IMR-90 (cell line): ENCODE measurements around the gene GFRA3. TPM values are rescaled to one million over a fixed set of nuclear protein-coding genes. Genes with fewer than 3 reads are reported as not detected.
"Not testable (repeated sequence)": the region's sequence is repeated elsewhere in the genome, so short reads cannot be mapped to it uniquely, and the experiment has no call there.

Source experiments
- ATAC-seq: fragments of 200-7000 bp; cut with Tn5 transposase; 2 replicates; pipeline ENCODE4 v1.9.1; 2020; ENCODE audit warnings: low read depth, mild to moderate bottlenecking, moderate library complexity
- BruUV-seq: library from RNA; stranded (reverse); fragments of 400-500 nt; replicated peaks from 2 replicates; lab custom pipeline; 2021; lab: Mats Ljungman, UMichigan
- CTCF ChIA-PET: fragments of 300-600 bp; formaldehyde crosslinking; extraction: SDS; loops from one replicate; lab custom pipeline; 2021; ENCODE audit warnings: antibody characterized with exemption; lab: Yijun Ruan, JAX
- POLR2A ChIA-PET: fragments of 300-600 bp; sonication (Branson Sonifier 250); formaldehyde crosslinking; loops from one replicate; lab custom pipeline; 2022; ENCODE audit warnings: antibody characterized with exemption; ENCODE audit not compliant: unreplicated experiment; lab: Charles Lee
- DNase-seq: peaks from one replicate; pipeline ENCODE4 v3.0.0; 2013
- H2AFZ ChIP-seq: replicated peaks from 2 replicates; pipeline ENCODE3; 2013; ENCODE audit warnings: low read length, mild to moderate bottlenecking; ENCODE audit not compliant: poor library complexity
- H2AK5ac ChIP-seq: 2 replicates; pipeline ENCODE4 v1.6.1; 2013; ENCODE audit warnings: low read depth, low read length, inconsistent platforms
- H2AK9ac ChIP-seq: replicated peaks from 2 replicates; pipeline ENCODE3; 2013; ENCODE audit warnings: mild to moderate bottlenecking, low read depth, low read length, moderate library complexity; ENCODE audit not compliant: poor library complexity
- H2BK120ac ChIP-seq: 2 replicates; pipeline ENCODE4 v1.6.1; 2013; ENCODE audit warnings: low read depth, low read length, inconsistent platforms
- H2BK15ac ChIP-seq: 3 replicates; pipeline ENCODE4 v1.6.1; 2013; ENCODE audit warnings: low read depth, low read length, inconsistent platforms
- H2BK20ac ChIP-seq: 2 replicates; pipeline ENCODE4 v1.6.1; 2013; ENCODE audit warnings: low read depth, mild to moderate bottlenecking, inconsistent platforms, low read length, moderate library complexity
- H2BK5ac ChIP-seq: 2 replicates; pipeline ENCODE4 v1.6.1; 2013; ENCODE audit warnings: mild to moderate bottlenecking, low read depth, low read length, inconsistent platforms; ENCODE audit not compliant: poor library complexity, severe bottlenecking
- H3K14ac ChIP-seq: replicated peaks from 2 replicates; pipeline ENCODE4 v1.6.1; 2013; ENCODE audit warnings: low read depth, low read length, inconsistent platforms
- H3K18ac ChIP-seq: 2 replicates; pipeline ENCODE4 v1.6.1; 2013; ENCODE audit warnings: low read depth, low read length, control low read depth
- H3K23ac ChIP-seq: 2 replicates; pipeline ENCODE4 v1.6.1; 2013; ENCODE audit warnings: low read depth, low read length, inconsistent platforms
- H3K27ac ChIP-seq: 2 replicates; pipeline ENCODE4 v1.5.1; 2013; ENCODE audit warnings: mild to moderate bottlenecking, control low read depth, low read length; ENCODE audit not compliant: insufficient read depth
- H3K27me3 ChIP-seq: 2 replicates; pipeline ENCODE4 v1.6.1; 2013; ENCODE audit warnings: low read length; ENCODE audit not compliant: control insufficient read depth, insufficient read depth
- H3K36me3 ChIP-seq: 2 replicates; pipeline ENCODE4 v1.6.1; 2013; ENCODE audit warnings: low read length, mixed read lengths; ENCODE audit not compliant: control insufficient read depth, insufficient read depth
- H3K4ac ChIP-seq: 2 replicates; pipeline ENCODE4 v1.6.1; 2013; ENCODE audit warnings: low read depth, low read length, inconsistent platforms
- H3K4me1 ChIP-seq: 2 replicates; pipeline ENCODE4 v1.6.1; 2013; ENCODE audit warnings: low read length, mixed read lengths; ENCODE audit not compliant: control insufficient read depth, insufficient read depth
- H3K4me2 ChIP-seq: 2 replicates; pipeline ENCODE4 v1.6.1; 2013; ENCODE audit warnings: low read depth, mild to moderate bottlenecking, control low read depth, low read length, moderate library complexity
- H3K4me3 ChIP-seq: 2 replicates; pipeline ENCODE4 v1.5.1; 2013; ENCODE audit warnings: low read depth, mild to moderate bottlenecking, control low read depth, low read length, moderate library complexity; ENCODE audit not compliant: insufficient read depth
- H3K56ac ChIP-seq: 2 replicates; pipeline ENCODE4 v1.6.1; 2013; ENCODE audit warnings: low read length, inconsistent platforms; ENCODE audit not compliant: insufficient read depth; ENCODE audit errors: extremely low read depth
- H3K79me1 ChIP-seq, 2 experiments: 2 replicates each; pipeline ENCODE4 v1.6.1; 2013; ENCODE audit warnings: low read length in 2 of 2, inconsistent platforms in 1 of 2, low read depth in 1 of 2
- H3K9ac ChIP-seq: 2 replicates; pipeline ENCODE4 v1.6.1; 2013; ENCODE audit warnings: low read depth, low read length, control low read depth
- H3K9me1 ChIP-seq: 2 replicates; pipeline ENCODE4 v1.6.1; 2013; ENCODE audit warnings: low read length, inconsistent platforms; ENCODE audit not compliant: insufficient read depth
- H3K9me3 ChIP-seq: 2 replicates; pipeline ENCODE4 v1.6.1; 2013; ENCODE audit warnings: low read length; ENCODE audit not compliant: control insufficient read depth, insufficient read depth
- H4K20me1 ChIP-seq: 2 replicates; pipeline ENCODE4 v1.6.1; 2013; ENCODE audit warnings: low read length, inconsistent platforms; ENCODE audit not compliant: insufficient read depth
- H4K5ac ChIP-seq: 2 replicates; pipeline ENCODE4 v1.6.1; 2013; ENCODE audit warnings: mild to moderate bottlenecking, low read depth, low read length, control low read depth
- H4K8ac ChIP-seq, 2 experiments: 2 replicates each; pipeline ENCODE4 v1.6.1; 2013; ENCODE audit warnings: low read depth in 2 of 2, low read length in 2 of 2, control low read depth in 1 of 2, inconsistent platforms in 1 of 2
- H4K91ac ChIP-seq: 2 replicates; pipeline ENCODE4 v1.6.1; 2013; ENCODE audit warnings: low read depth, low read length, inconsistent platforms; ENCODE audit not compliant: insufficient read depth
- WGBS, 2 experiments: methylation state at CpG; one replicate each; pipeline versions ENCODE4 v1.1.5 to v1.1.7; 2013; ENCODE audit warnings: missing lambda C conversion rate in 2 of 2; ENCODE audit not compliant: insufficient read length in 1 of 2; ENCODE audit errors: extremely low coverage in 2 of 2; 5-methylcytosine and 5-hydroxymethylcytosine counted together
- dilution Hi-C: fragments of 300-500 bp; cut with HindIII; formaldehyde crosslinking; loops from one replicate; pipeline ENCODE4 v1.14.3; 2018; ENCODE audit warnings: low sequenced_read_pairs; ENCODE audit not compliant: unreplicated experiment
- in situ Hi-C: fragments of 300-500 bp; cut with MboI; formaldehyde crosslinking; loops from 3 replicates; pipeline ENCODE4 v1.14.3; 2019; ENCODE audit warnings: low sequenced_read_pairs, inconsistent platforms, mixed read lengths
- intact Hi-C: fragments of 100-400 bp; cut with micrococcal nuclease; formaldehyde crosslinking; loops from 2 replicates; pipeline ENCODE4 v1.10.0; 2022
- polyA plus RNA-seq, 3 experiments: library from polyadenylated mRNA; depleted of rRNA; stranded (reverse); fragments of >200 nt; gene quantifications; 2 replicates each; pipeline ENCODE4 v1.2.3, GENCODE V29; 2012; ENCODE audit warnings: low replicate concordance in 1 of 3
- total RNA-seq: library from RNA; depleted of rRNA; stranded (reverse); fragments of >200 nt; gene quantifications from 2 replicates; pipeline ENCODE4 v1.2.3, GENCODE V29; 2012

GFRA3 gene
- total and polyA plus RNA-seq, 2 of the 4 experiments (the other 2 are of a cell fraction) = not detected

- H3K4me2 ChIP-seq, H3K79me1 ChIP-seq, DNase-seq, H3K4me3 ChIP-seq, dilution Hi-C loops, POLR2A ChIA-PET, H4K8ac ChIP-seq, H3K27me3 ChIP-seq, BruUV-seq, H3K36me3 ChIP-seq, in situ Hi-C loops, H4K5ac ChIP-seq, H3K27ac ChIP-seq, H2BK15ac ChIP-seq, H3K56ac ChIP-seq, H2BK120ac ChIP-seq, H2AFZ ChIP-seq, H3K23ac ChIP-seq, H3K9ac ChIP-seq, H2BK5ac ChIP-seq, intact Hi-C loops, H4K91ac ChIP-seq, H3K9me1 ChIP-seq, ATAC-seq, H2BK20ac ChIP-seq, H2AK9ac ChIP-seq, H3K4me1 ChIP-seq, H3K9me3 ChIP-seq, H3K14ac ChIP-seq, H3K4ac ChIP-seq, H4K20me1 ChIP-seq, H2AK5ac ChIP-seq, H3K18ac ChIP-seq: not testable (repeated sequence)
- no CpG with 5 or more reads among the region's 4 CpGs for WGBS, 2 experiments
- CTCF ChIA-PET = interaction anchor here (1.1 kb wide), 1 partner anchor 34 kb away, joined by 9 read pairs; the partner anchor contains the start of gene KDM3B
Observed at GRCh38 chr5:138318211-138318610, 43.8 kb upstream of the GFRA3 start.
